ENCODE results near the gene TTLL7.

TTLL7 gene

DNA sequence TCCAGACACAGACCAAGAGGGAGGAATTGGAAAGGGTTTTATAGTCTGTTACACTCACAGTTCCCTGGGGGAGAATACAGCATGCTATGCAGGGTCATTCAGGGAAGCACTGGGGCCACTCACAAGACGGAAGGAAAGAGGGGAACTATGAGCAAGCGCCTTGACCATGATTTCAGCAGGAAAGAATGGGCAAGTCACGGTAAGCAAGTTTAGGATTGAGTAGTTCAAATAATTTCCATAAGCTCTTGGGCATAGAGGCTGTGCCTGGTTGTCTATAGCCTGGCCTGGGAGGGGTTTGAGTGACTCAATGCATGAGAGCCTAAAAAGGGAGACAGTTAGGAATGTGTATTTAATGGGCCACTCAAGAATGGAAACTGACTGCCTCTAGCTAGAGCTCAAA, 176.7 kb downstream of the TTLL7 start:
- Histone ChIP-seq H3K4me3 (ENCODE audit: low read depth, low read length) (no peak overlapping the region), H3K27ac (ENCODE audit: low read depth, low read length) (no peak overlapping the region), H3K36me3 (ENCODE audit: control insufficient read depth, insufficient read depth, low read length) (no peaks in the 10 kb centered on the region), H3K9ac (ENCODE audit: low read depth, low read length) (no peak overlapping the region), H3K4me1 (ENCODE audit: control insufficient read depth, insufficient read depth, low read length) (no peaks in the 10 kb centered on the region), H3K27me3 (ENCODE audit: control insufficient read depth, insufficient read depth, low read length) (no peaks in the 10 kb centered on the region), H3K9me3 (ENCODE audit: control insufficient read depth, insufficient read depth, low read length) (no peaks in the 10 kb centered on the region)

DNA sequence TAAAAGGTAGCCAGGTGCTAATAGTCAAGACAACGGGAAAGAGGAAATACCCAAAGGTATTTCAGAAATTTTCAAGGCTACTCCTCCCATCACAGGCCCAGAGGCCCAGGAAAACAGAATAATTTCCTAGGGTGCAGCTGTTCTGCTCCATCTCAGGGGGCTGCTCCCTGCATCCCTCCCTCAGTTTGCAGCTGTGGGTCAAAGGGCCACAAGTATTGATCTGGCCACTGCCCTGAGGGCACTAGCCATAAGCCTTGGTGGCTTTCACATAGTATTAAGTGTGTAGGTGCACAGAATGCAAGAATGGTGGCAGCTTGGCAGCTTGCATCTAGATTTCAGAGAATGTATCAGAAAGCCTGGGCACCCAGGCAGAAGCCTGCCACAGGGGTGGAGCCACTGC, 179.5 kb downstream of the TTLL7 start:
- Histone ChIP-seq H3K27ac (ENCODE audit: low read depth, low read length) (no peak overlapping the region), H3K9ac (ENCODE audit: low read depth, low read length) (no peak overlapping the region), H3K36me3 (ENCODE audit: control insufficient read depth, insufficient read depth, low read length) (no peaks in the 10 kb centered on the region), H3K9me3 (ENCODE audit: control insufficient read depth, insufficient read depth, low read length) (no peaks in the 10 kb centered on the region), H3K4me1 (ENCODE audit: control insufficient read depth, insufficient read depth, low read length) (no peaks in the 10 kb centered on the region), H3K27me3 (ENCODE audit: control insufficient read depth, insufficient read depth, low read length) (no peaks in the 10 kb centered on the region), H3K4me3 (ENCODE audit: low read depth, low read length) (no peak overlapping the region)

DNA sequence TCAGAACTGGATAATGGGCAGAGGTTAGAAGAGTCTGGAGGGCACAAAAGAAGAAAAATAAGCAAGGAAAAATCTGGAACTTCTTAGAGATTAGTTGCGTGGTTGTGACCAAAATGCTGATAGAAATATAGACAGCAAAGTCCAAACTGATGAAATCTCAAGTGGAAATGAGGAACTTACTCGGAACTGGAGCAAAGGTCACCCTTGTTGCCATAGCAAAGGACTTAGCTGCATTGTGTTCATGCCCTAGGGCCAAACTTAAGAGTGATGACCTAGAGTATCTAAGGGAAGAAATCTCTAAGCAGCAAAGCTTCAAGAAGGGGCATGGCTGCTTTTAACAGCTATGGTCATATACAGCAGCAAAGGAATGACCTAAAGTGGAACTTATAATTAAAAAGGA, 180.0 kb downstream of the TTLL7 start:
- Histone ChIP-seq H3K27me3 (ENCODE audit: control insufficient read depth, insufficient read depth, low read length) (no peaks in the 10 kb centered on the region), H3K4me1 (ENCODE audit: control insufficient read depth, insufficient read depth, low read length) (no peaks in the 10 kb centered on the region), H3K4me3 (ENCODE audit: low read depth, low read length) (no peak overlapping the region), H3K9me3 (ENCODE audit: control insufficient read depth, insufficient read depth, low read length) (no peaks in the 10 kb centered on the region), H3K27ac (ENCODE audit: low read depth, low read length) (no peak overlapping the region), H3K36me3 (ENCODE audit: control insufficient read depth, insufficient read depth, low read length) (no peaks in the 10 kb centered on the region), H3K9ac (ENCODE audit: low read depth, low read length) (no peak overlapping the region)

DNA sequence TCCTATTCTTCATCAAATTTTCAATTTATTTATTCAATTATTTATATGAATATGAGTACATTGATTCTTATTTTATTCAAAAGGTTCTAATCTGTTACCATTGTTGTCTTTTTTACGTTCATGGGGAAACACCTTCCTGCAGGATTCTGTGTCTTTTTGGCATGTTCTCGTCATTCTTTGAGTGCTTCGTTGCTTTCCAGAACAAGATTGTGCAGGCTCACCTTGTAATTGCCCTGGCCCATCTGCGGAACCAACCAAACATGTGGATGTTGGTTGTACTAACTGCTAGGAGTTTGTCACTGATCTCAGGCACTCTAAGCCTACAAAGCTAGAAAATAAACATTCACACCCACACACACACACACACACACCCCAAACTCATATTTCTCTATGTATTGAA, 182.1 kb downstream of the TTLL7 start:
- Histone ChIP-seq H3K9me3 (ENCODE audit: control insufficient read depth, insufficient read depth, low read length) (no peaks in the 10 kb centered on the region), H3K27ac (ENCODE audit: low read depth, low read length) (no peak overlapping the region), H3K36me3 (ENCODE audit: control insufficient read depth, insufficient read depth, low read length) (no peaks in the 10 kb centered on the region), H3K9ac (ENCODE audit: low read depth, low read length) (no peak overlapping the region), H3K27me3 (ENCODE audit: control insufficient read depth, insufficient read depth, low read length) (no peaks in the 10 kb centered on the region), H3K4me3 (ENCODE audit: low read depth, low read length) (no peak overlapping the region), H3K4me1 (ENCODE audit: control insufficient read depth, insufficient read depth, low read length) (no peaks in the 10 kb centered on the region)

DNA sequence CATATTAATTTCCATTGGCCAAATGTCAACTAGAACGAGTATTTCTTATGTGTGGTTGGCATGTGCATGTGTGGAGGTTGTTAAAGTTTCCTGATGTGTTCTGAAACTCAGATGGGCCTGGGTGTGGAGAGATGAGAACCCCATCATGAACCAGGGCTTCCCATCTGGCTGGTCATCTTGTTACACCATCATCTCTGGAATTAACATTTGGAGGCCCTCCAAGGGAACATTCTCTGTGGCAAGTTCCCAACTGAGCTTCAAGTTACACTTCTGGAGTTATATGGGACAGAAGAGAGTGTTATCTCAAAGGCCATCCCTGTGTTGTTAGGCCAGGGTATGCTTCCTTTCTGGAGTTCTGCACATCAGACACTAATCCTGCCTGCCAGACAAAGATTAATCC, 183.6 kb downstream of the TTLL7 start:
- H3K9me3 ChIP-seq (ENCODE audit: control insufficient read depth, insufficient read depth, low read length) = no peaks in the 10 kb centered on the region
- H3K4me3 ChIP-seq (ENCODE audit: low read depth, low read length) = no peak overlapping the region
- H3K4me1 ChIP-seq (ENCODE audit: control insufficient read depth, insufficient read depth, low read length) = no peaks in the 10 kb centered on the region
- no peaks in the 10 kb centered on the region for H3K36me3 ChIP-seq (ENCODE audit: control insufficient read depth, insufficient read depth, low read length)
- no peak overlapping the region for H3K9ac ChIP-seq (ENCODE audit: low read depth, low read length)
- no peak overlapping the region for H3K27ac ChIP-seq (ENCODE audit: low read depth, low read length)
- H3K27me3 ChIP-seq (ENCODE audit: control insufficient read depth, insufficient read depth, low read length) = no peaks in the 10 kb centered on the region

All from HUES48 (cell line).